ENCODE measurements around the gene PARN. TPM values are rescaled to one million over a fixed set of nuclear protein-coding genes. Genes with fewer than 3 reads are reported as not detected.

PARN gene
- polyA plus RNA-seq, 3 donors from 2014 or later: 36.3 to 60.4 (median 52.9) TPM

- no peaks in the 10 kb centered on the region for H3K9me3 Mint-ChIP-seq
- no peak overlapping the region for H3K27ac Mint-ChIP-seq
Observed at GRCh38 chr16:14527411-14528044, 102.5 kb downstream of the PARN start.

GRCh38 chr16:14525596-14525995 is 104.5 kb downstream of the PARN start:
- peaks cover 0 to 3% (median 1%) of the 10 kb centered on the region in 3 donors for H3K27me3 Mint-ChIP-seq (ENCODE audit: low read depth in 3 of 3)
- peak overlapping the region in 1 of 6 donors; percentile 11 for H3K27ac Mint-ChIP-seq
- H3K36me3 Mint-ChIP-seq: peaks cover 7 to 9% (median 8%) of the 10 kb centered on the region in 3 donors
- no peak for DNase-seq
- peaks cover 20 to 33% of the 10 kb centered on the region in 2 donors for H3K4me1 Mint-ChIP-seq
- no peak overlapping the region for H3K4me3 Mint-ChIP-seq
- H3K9me3 Mint-ChIP-seq: no peaks in the 10 kb centered on the region

More at GRCh38 chr16:14527411-14528044, 102.5 kb downstream of the PARN start:
- H3K4me1 Mint-ChIP-seq: peaks cover 2 to 14% of the 10 kb centered on the region in 2 donors
- H3K27me3 Mint-ChIP-seq (ENCODE audit: low read depth in 3 of 3): peaks cover 0 to 1% (median 0%) of the 10 kb centered on the region in 3 donors
- no peak overlapping the region for H3K4me3 Mint-ChIP-seq
- no peak for DNase-seq
- peaks cover 11 to 16% (median 11%) of the 10 kb centered on the region in 3 donors for H3K36me3 Mint-ChIP-seq

- no peak for DNase-seq
- Mint-ChIP-seq H3K4me3 (no peak overlapping the region), H3K36me3 (peaks cover 5 to 7% (median 7%) of the 10 kb centered on the region in 3 donors), H3K27me3 (ENCODE audit: low read depth in 3 of 3) (peaks cover 0 to 3% (median 1%) of the 10 kb centered on the region in 3 donors), H3K27ac (peak overlapping the region in 2 of 6 donors; percentile 11 to 22), H3K4me1 (peaks cover 21 to 36% of the 10 kb centered on the region in 2 donors), H3K9me3 (no peaks in the 10 kb centered on the region)
Observed at GRCh38 chr16:14524979-14525378, 105.1 kb downstream of the PARN start.

- no peak for DNase-seq
- Mint-ChIP-seq H3K4me3 (no peak overlapping the region), H3K27ac (peak overlapping the region in 1 of 6 donors; percentile 58), H3K36me3 (no peaks in the 10 kb centered on the region), H3K27me3 (ENCODE audit: low read depth in 3 of 3) (peaks cover 0 to 3% (median 0%) of the 10 kb centered on the region in 3 donors), H3K4me1 (peaks cover 26 to 42% of the 10 kb centered on the region in 2 donors), H3K9me3 (no peaks in the 10 kb centered on the region)
Observed at GRCh38 chr16:14523632-14524031, 106.4 kb downstream of the PARN start.

GRCh38 chr16:14522671-14523070 is 107.4 kb downstream of the PARN start:
- H3K27me3 Mint-ChIP-seq (ENCODE audit: low read depth in 3 of 3): peaks cover 0 to 3% (median 0%) of the 10 kb centered on the region in 3 donors
- DNase-seq: no peak
- H3K9me3 Mint-ChIP-seq: no peaks in the 10 kb centered on the region
- H3K4me1 Mint-ChIP-seq: peaks cover 26 to 47% of the 10 kb centered on the region in 2 donors
- no peaks in the 10 kb centered on the region for H3K36me3 Mint-ChIP-seq
- no peak overlapping the region for H3K4me3 Mint-ChIP-seq
- H3K27ac Mint-ChIP-seq: peak overlapping the region in 3 of 6 donors; percentile 4 to 70 (median 21)

- H3K27ac Mint-ChIP-seq: peak overlapping the region; percentile 20 to 78 (median 70)
- H3K4me3 Mint-ChIP-seq: peak overlapping the region in 2 of 5 donors; percentile 36 to 58
- peaks cover 0 to 5% (median 0%) of the 10 kb centered on the region in 3 donors for H3K36me3 Mint-ChIP-seq
- H3K27me3 Mint-ChIP-seq (ENCODE audit: low read depth in 3 of 3): peaks cover 0 to 3% (median 0%) of the 10 kb centered on the region in 3 donors
- DNase-seq: no peak
- H3K9me3 Mint-ChIP-seq: no peaks in the 10 kb centered on the region
- H3K4me1 Mint-ChIP-seq: peaks cover 26 to 47% of the 10 kb centered on the region in 2 donors
Observed at GRCh38 chr16:14520753-14521152, 109.3 kb downstream of the PARN start.

- Mint-ChIP-seq H3K36me3 (peaks cover 0 to 5% (median 0%) of the 10 kb centered on the region in 3 donors), H3K27ac (no peak overlapping the region), H3K27me3 (ENCODE audit: low read depth in 3 of 3) (no peaks in the 10 kb centered on the region), H3K9me3 (no peaks in the 10 kb centered on the region), H3K4me3 (no peak overlapping the region), H3K4me1 (peaks cover 13 to 37% of the 10 kb centered on the region in 2 donors)
- no peak for DNase-seq
Observed at GRCh38 chr16:14514967-14515366, 115.1 kb downstream of the PARN start.

- no peaks in the 10 kb centered on the region for H3K9me3 Mint-ChIP-seq
- H3K36me3 Mint-ChIP-seq: peaks cover 0 to 5% (median 0%) of the 10 kb centered on the region in 3 donors
- no peaks in the 10 kb centered on the region for H3K27me3 Mint-ChIP-seq (ENCODE audit: low read depth in 3 of 3)
- H3K4me3 Mint-ChIP-seq: no peak overlapping the region
- peaks cover 8 to 26% of the 10 kb centered on the region in 2 donors for H3K4me1 Mint-ChIP-seq
- no peak overlapping the region for H3K27ac Mint-ChIP-seq
- no peak for DNase-seq
Observed at GRCh38 chr16:14513389-14514107, 116.5 kb downstream of the PARN start.

GRCh38 chr16:14511800-14512135 is 118.3 kb downstream of the PARN start:
- no peak overlapping the region for H3K27ac Mint-ChIP-seq

GRCh38 chr16:14510939-14511799 is 118.9 kb downstream of the PARN start:
- H3K27ac Mint-ChIP-seq: no peak overlapping the region
- no peaks in the 10 kb centered on the region for H3K9me3 Mint-ChIP-seq
- H3K36me3 Mint-ChIP-seq: peaks cover 0 to 2% (median 0%) of the 10 kb centered on the region in 3 donors
- H3K27me3 Mint-ChIP-seq (ENCODE audit: low read depth in 3 of 3): no peaks in the 10 kb centered on the region
- no peak for DNase-seq
- no peak overlapping the region for H3K4me3 Mint-ChIP-seq
- peaks cover 8 to 22% of the 10 kb centered on the region in 2 donors for H3K4me1 Mint-ChIP-seq

More at GRCh38 chr16:14511800-14512135, 118.3 kb downstream of the PARN start:
- H3K9me3 Mint-ChIP-seq: no peaks in the 10 kb centered on the region
- DNase-seq: no peak
- H3K4me3 Mint-ChIP-seq: no peak overlapping the region
- peaks cover 8 to 22% of the 10 kb centered on the region in 2 donors for H3K4me1 Mint-ChIP-seq
- H3K36me3 Mint-ChIP-seq: no peaks in the 10 kb centered on the region
- H3K27me3 Mint-ChIP-seq (ENCODE audit: low read depth in 3 of 3): no peaks in the 10 kb centered on the region

GRCh38 chr16:14510581-14510938 is 119.5 kb downstream of the PARN start:
- H3K27ac Mint-ChIP-seq: no peak overlapping the region
- peaks cover 8 to 26% of the 10 kb centered on the region in 2 donors for H3K4me1 Mint-ChIP-seq
- peaks cover 0 to 2% (median 0%) of the 10 kb centered on the region in 3 donors for H3K36me3 Mint-ChIP-seq
- no peaks in the 10 kb centered on the region for H3K9me3 Mint-ChIP-seq
- H3K27me3 Mint-ChIP-seq (ENCODE audit: low read depth in 3 of 3): no peaks in the 10 kb centered on the region
- no peak for DNase-seq
- H3K4me3 Mint-ChIP-seq: no peak overlapping the region

- H3K27me3 Mint-ChIP-seq (ENCODE audit: low read depth in 3 of 3): no peaks in the 10 kb centered on the region
- no peak for DNase-seq
- H3K4me1 Mint-ChIP-seq: peaks cover 8 to 26% of the 10 kb centered on the region in 2 donors
- H3K4me3 Mint-ChIP-seq: no peak overlapping the region
- H3K27ac Mint-ChIP-seq: no peak overlapping the region
- no peaks in the 10 kb centered on the region for H3K9me3 Mint-ChIP-seq
- peaks cover 0 to 2% (median 0%) of the 10 kb centered on the region in 3 donors for H3K36me3 Mint-ChIP-seq
Observed at GRCh38 chr16:14509675-14510132, 120.4 kb downstream of the PARN start.

GRCh38 chr16:14509055-14509454 is 121.0 kb downstream of the PARN start:
- Mint-ChIP-seq H3K27me3 (ENCODE audit: low read depth in 3 of 3) (no peaks in the 10 kb centered on the region), H3K36me3 (peaks cover 0 to 2% (median 0%) of the 10 kb centered on the region in 3 donors), H3K4me3 (no peak overlapping the region), H3K27ac (peak overlapping the region in 1 of 6 donors; percentile 48), H3K9me3 (no peaks in the 10 kb centered on the region), H3K4me1 (peaks cover 8 to 26% of the 10 kb centered on the region in 2 donors)
- DNase-seq: no peak

Measured in immature natural killer cell (primary cell).